Ovary (tissue), 10 donors: ENCODE data around the gene DCAF11. TPM values are rescaled to one million over a fixed set of nuclear protein-coding genes. Genes with fewer than 3 reads are reported as not detected.

Experiments
- DNase-seq, 5 donors: peaks; one replicate each; pipeline ENCODE4 v3.0.0-alpha.2; 2019 to 2020
- H3K27ac ChIP-seq, 2 donors: fragments of 200-600 bp; one replicate each; pipeline versions ENCODE4 v1.5.1 to v1.8.0; 2019 to 2022
- H3K27me3 ChIP-seq: fragments of 200-600 bp; one replicate; pipeline ENCODE4 v1.8.0; 2022
- H3K36me3 ChIP-seq: fragments of 200-600 bp; sonication (generic); one replicate; pipeline ENCODE4 v1.5.1; 2019
- H3K4me1 ChIP-seq: one replicate; pipeline ENCODE4 v1.8.1; 2013; ENCODE audit warnings: mild to moderate bottlenecking, moderate library complexity; ENCODE audit not compliant: insufficient read depth
- H3K4me3 ChIP-seq: fragments of 200-600 bp; sonication (generic); one replicate; pipeline ENCODE4 v1.5.1; 2017
- H3K9me3 ChIP-seq, 2 donors: fragments of 200-600 bp in 1 of 2; sonication (generic) in 1 of 2; one replicate each; pipeline versions ENCODE4 v1.5.1 to v1.8.1; 2013 to 2019; ENCODE audit warnings: mild to moderate bottlenecking in 1 of 2, moderate library complexity in 1 of 2
- EP300 ChIP-seq: sonication (generic); formaldehyde crosslinking; IDR thresholded peaks from one replicate; pipeline ENCODE4 v1.6.1; 2017; ENCODE audit warnings: antibody characterized with exemption
- POLR2A ChIP-seq: fragments of 450-650 bp; IDR thresholded peaks from one replicate; pipeline ENCODE4 v1.6.1; 2017; ENCODE audit warnings: antibody characterized with exemption, mild to moderate bottlenecking, moderate library complexity
- WGBS, 3 donors: extraction: QIAGEN DNeasy Blood & Tissue Kit in 1 of 3; methylation state at CpG; one replicate each; pipeline versions ENCODE4 v1.1.5 to v1.1.7; 2013 to 2017; 5-methylcytosine and 5-hydroxymethylcytosine counted together
- intact Hi-C, 4 donors: fragments of 100-400 bp; cut with DNase I; formaldehyde crosslinking; loops; one replicate each; pipeline versions ENCODE4 v1.11.0 to v1.15.1; 2022 to 2023
- long read RNA-seq, 3 donors: library from polyadenylated mRNA in 2 of 3; unstranded in 2 of 3; transcript quantifications; one replicate each; pipeline ENCODE4 v2.0.0 and lab custom pipeline, GENCODE V29; 2021 to 2026
- polyA plus RNA-seq, 2 donors: library from polyadenylated mRNA; stranded (reverse); fragments of 200-250 nt in 1 of 2; fragments of 350-450 nt in 1 of 2; fragmentation: Illumina TruSeq in 1 of 2; extraction: RNeasy Lipid Tissue Mini Kit (QIAGEN cat#74804) in 1 of 2; gene quantifications; one replicate each; pipeline ENCODE4 v1.2.3, GENCODE V29; 2013 to 2014
- total RNA-seq, 7 donors: library from RNA; depleted of rRNA in 2 of 7; stranded (reverse); fragments of >200 nt in 2 of 7; fragmentation: NEBNext Ultra II Directional in 3 of 7; extraction: Animal tissue kit (Norgen Biotek cat#: 25700) in 3 of 7; gene quantifications; one replicate each; pipeline versions ENCODE4 v1.1.0 to v1.2.4, GENCODE V29; 2016 to 2023
- TF ChIP-seq, protein P1 (sequence below), 3 donors: fragments of 450-650 bp in 2 of 3; fragments of 200-600 bp in 1 of 3; IDR thresholded peaks; one replicate each; pipeline versions ENCODE4 v1.5.1 to v1.8.0; 2016 to 2022; ENCODE audit warnings: antibody characterized with exemption in 3 of 3, mild to moderate bottlenecking in 1 of 3
- donor health status: DM: no; HTN: no; CAD: no; lungs with moderate emphysema.
- donor health status: DM: no; HTN: no; CAD: no.
- donor health status: Bipolar disorder and iron deficiency.
- donor health status: DM: yes; HTN: yes; CAD: no.
- donor health status: DM: no; HTN: no; CAD: no.
- donor health status: DM: yes; HTN: yes; CAD: no.

DCAF11 gene
- total RNA-seq (10 to 100 TPM; 34.7 to 71.4 (median 51.5) TPM), polyA plus RNA-seq (10 to 100 TPM; 38.7 to 62.4 TPM)
- long read RNA-seq, donor 1, full-length matches to known transcripts = 107 of 180 reads
- long read RNA-seq, donor 1, partial matches to known transcripts = 43 of 180 reads
- long read RNA-seq, donor 1, other reads (novel, unspliced or antisense) = 30 of 180 reads
- long read RNA-seq, donor 2, full-length matches to known transcripts = 12 of 12 reads
- long read RNA-seq, donor 2, partial matches to known transcripts = 0 of 12 reads
- long read RNA-seq, donor 2, other reads (novel, unspliced or antisense) = 0 of 12 reads
- long read RNA-seq, donor 3, full-length matches to known transcripts = 48 of 84 reads
- long read RNA-seq, donor 3, partial matches to known transcripts = 21 of 84 reads
- long read RNA-seq, donor 3, other reads (novel, unspliced or antisense) = 15 of 84 reads

DNA sequence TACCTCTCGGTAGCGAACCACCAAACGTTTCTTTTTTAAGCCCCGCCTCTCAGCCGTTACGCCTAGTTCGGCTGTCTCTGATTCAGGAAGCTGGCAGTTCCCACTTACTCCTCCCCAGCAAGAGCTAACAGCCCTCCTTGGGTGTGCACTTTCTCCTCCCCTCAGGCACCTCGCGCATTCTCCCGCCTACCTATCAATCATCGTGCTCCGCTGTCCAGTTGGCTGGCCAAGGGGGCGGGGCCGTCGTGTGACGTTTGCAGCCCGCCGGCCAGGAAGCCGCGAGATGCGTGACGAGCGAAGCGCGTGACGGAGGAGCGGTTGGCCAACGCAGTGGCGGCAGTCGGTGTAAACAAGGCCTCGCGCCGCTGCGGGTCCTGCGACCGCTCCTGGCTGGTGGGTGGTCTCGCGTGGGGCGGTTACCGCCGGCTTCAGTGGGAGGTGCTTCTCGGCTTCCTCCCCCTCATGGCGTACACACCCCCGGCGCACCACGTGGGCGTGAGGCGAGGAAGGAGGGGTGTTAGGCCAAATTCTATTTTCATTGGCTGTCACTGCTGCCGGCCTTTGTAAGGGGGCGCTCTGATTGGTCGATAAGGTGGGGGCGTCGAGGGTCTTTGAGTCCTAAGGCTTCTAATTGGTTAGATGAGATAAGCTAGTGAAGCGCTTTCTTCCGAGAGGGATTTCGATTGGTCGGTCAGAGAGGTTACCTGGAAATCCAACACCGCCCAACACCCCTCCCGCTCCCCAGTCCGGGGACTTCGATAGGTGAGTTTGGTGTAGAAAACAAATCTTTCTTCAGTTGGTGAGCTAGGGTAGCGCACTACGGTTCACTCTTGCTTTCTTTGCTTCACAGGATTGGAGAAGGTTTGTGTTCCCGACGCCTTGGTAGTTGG is at the start of gene DCAF11, which contains the start of gene NRL:
Gene DCAF11, plus strand, starts transcription at position 246 of the 890 bp plus-strand sequence. CDS start 818 bp downstream, outside the sequence.
Gene NRL, minus strand, starts transcription at position 418 of the 890 bp plus-strand sequence. CDS start 32,101 bp downstream, outside the sequence.
- H3K27me3 ChIP-seq = no peaks in the 10 kb centered on the region
- TF ChIP-seq POLR2A (peak; percentile 74), EP300 (peak; percentile 98)
- TF ChIP-seq, protein P1, sequence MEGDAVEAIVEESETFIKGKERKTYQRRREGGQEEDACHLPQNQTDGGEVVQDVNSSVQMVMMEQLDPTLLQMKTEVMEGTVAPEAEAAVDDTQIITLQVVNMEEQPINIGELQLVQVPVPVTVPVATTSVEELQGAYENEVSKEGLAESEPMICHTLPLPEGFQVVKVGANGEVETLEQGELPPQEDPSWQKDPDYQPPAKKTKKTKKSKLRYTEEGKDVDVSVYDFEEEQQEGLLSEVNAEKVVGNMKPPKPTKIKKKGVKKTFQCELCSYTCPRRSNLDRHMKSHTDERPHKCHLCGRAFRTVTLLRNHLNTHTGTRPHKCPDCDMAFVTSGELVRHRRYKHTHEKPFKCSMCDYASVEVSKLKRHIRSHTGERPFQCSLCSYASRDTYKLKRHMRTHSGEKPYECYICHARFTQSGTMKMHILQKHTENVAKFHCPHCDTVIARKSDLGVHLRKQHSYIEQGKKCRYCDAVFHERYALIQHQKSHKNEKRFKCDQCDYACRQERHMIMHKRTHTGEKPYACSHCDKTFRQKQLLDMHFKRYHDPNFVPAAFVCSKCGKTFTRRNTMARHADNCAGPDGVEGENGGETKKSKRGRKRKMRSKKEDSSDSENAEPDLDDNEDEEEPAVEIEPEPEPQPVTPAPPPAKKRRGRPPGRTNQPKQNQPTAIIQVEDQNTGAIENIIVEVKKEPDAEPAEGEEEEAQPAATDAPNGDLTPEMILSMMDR (IDR thresholded peaks at IDR 0.05) = no peak
- H3K4me3 ChIP-seq = peak within 1 kb of the TSS; percentile 84
- H3K27ac ChIP-seq = peak within 1 kb of the TSS; percentile 97 to 100
- H3K9me3 ChIP-seq = no peaks in the 10 kb centered on the region
- H3K4me1 ChIP-seq = peaks cover 6% of the 10 kb centered on the region
- intact Hi-C loops = loop anchor here in 1 of 4 donors (2.0 kb wide), 1 partner anchor 26 kb away; the partner anchor contains the start of gene EMC9
- DNase-seq = peak; percentile 98 to 99 (median 99)
- peaks cover 8% of the 10 kb centered on the region for H3K36me3 ChIP-seq
- 0% methylated on average over 65 of the region's 65 CpGs for WGBS, 3 donors

DNA sequence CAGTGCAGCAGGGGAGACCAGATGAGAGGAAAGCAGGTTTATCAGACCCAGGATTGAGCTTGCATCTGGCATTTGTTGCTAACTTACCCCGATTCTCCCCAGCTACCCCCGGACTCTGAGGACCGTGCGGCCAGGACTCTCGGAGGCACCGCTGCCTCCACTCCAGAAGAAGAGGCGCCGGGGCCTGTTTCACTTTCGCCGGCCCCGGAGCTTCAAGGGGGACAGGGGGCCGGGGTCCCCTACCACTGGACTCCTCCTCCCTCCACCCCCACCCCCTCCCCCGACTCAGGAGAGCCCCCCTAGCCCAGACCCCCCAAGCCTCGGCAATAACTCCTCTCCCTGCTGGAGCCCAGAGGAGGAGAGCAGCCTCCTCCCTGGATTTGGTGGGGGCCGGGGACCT is 49.7 kb upstream of the DCAF11 start:
- H3K27ac ChIP-seq = no peak overlapping the region
- no peaks in the 10 kb centered on the region for H3K27me3 ChIP-seq
- 81 to 87% (median 85%) methylated on average over 15 of the region's 15 CpGs for WGBS, 3 donors
- no peaks in the 10 kb centered on the region for H3K9me3 ChIP-seq
- TF ChIP-seq POLR2A (no peak), EP300 (no peak)
- TF ChIP-seq, protein P1 (IDR thresholded peaks at IDR 0.05) = no peak
- no peak for DNase-seq
- H3K4me3 ChIP-seq = no peak overlapping the region
- intact Hi-C loops = loop anchor here in 1 of 4 donors (5.0 kb wide), 1 partner anchor 37 kb away; no protein-coding TSS in a partner anchor
- H3K4me1 ChIP-seq = no peaks in the 10 kb centered on the region
- H3K36me3 ChIP-seq = no peaks in the 10 kb centered on the region

DNA sequence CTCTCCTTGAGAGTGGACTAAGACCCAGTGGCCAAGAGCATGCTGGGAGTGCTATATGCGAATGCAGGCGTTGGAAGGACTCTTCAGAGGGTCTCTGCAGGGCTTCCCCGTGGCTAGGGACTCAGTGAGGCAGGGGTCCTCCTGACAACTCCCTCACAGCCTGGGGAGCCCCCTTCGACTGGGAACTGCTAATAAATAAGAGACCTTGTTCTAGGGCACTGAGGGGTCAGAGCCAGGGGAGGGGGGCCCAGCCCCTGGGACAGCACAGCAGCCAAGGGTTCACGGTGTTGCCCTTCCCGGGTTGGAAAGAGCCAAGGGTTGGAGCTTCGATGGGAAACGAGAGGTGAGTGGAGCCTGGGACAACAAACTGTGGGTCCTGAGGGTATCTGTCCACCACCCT is 49.2 kb upstream of the DCAF11 start:
- intact Hi-C loops = no loop called here
- WGBS, 3 donors = 58 to 72% (median 66%) methylated on average over 8 of the region's 8 CpGs
- no peak overlapping the region for H3K27ac ChIP-seq

More for the DNA sequence above, 49.2 kb upstream of the DCAF11 start:
- Histone ChIP-seq H3K9me3 (no peaks in the 10 kb centered on the region), H3K4me3 (no peak overlapping the region), H3K4me1 (no peaks in the 10 kb centered on the region), H3K36me3 (no peaks in the 10 kb centered on the region), H3K27me3 (no peaks in the 10 kb centered on the region)
- TF ChIP-seq EP300 = no peak
- TF ChIP-seq POLR2A = no peak
- TF ChIP-seq, protein P1 (IDR thresholded peaks at IDR 0.05) = no peak
- no peak for DNase-seq
